Right lobe of liver (tissue), 4 donors: ENCODE results near the gene ARL4C.

ENCODE experiments used
- POLR2A ChIP-seq: fragments of 450-650 bp; IDR thresholded peaks from one replicate; pipeline ENCODE4 v1.6.1; 2017; ENCODE audit warnings: antibody characterized with exemption, mild to moderate bottlenecking
- TF ChIP-seq, protein P1 (sequence below), 4 donors: fragments of 200-600 bp in 3 of 4; fragments of 450-650 bp in 1 of 4; IDR thresholded peaks; one replicate each; pipeline versions ENCODE4 v1.5.1 to v1.8.0; 2016 to 2022; ENCODE audit warnings: antibody characterized with exemption in 4 of 4, mild to moderate bottlenecking in 2 of 4
- donor health status: DM: no; HTN: no; CAD: no.
- donor health status: DM: no; HTN: no; CAD: no.
- donor health status: DM: no; HTN: yes; CAD: no.

DNA sequence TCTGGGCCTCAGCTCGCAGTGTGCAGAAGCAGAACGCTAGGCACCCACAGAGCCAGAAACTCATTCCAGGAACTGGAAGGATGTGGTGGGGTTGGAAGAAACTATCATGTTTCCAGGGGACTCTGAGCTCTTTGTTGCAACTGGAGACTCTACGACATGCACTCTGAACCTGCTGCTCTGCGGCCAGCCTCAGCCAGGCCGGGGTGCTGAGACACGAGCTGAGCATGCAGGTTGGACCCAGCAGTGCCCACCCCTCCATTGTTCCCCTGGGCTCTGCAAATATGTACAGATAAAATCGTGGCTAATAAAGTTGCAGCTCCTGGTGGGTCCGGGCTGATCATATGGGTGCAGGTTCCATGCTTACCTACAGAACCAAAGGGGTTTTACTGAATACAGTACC, 37.6 kb upstream of the ARL4C start:
- TF ChIP-seq, protein P1, sequence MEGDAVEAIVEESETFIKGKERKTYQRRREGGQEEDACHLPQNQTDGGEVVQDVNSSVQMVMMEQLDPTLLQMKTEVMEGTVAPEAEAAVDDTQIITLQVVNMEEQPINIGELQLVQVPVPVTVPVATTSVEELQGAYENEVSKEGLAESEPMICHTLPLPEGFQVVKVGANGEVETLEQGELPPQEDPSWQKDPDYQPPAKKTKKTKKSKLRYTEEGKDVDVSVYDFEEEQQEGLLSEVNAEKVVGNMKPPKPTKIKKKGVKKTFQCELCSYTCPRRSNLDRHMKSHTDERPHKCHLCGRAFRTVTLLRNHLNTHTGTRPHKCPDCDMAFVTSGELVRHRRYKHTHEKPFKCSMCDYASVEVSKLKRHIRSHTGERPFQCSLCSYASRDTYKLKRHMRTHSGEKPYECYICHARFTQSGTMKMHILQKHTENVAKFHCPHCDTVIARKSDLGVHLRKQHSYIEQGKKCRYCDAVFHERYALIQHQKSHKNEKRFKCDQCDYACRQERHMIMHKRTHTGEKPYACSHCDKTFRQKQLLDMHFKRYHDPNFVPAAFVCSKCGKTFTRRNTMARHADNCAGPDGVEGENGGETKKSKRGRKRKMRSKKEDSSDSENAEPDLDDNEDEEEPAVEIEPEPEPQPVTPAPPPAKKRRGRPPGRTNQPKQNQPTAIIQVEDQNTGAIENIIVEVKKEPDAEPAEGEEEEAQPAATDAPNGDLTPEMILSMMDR (IDR thresholded peaks at IDR 0.05) = no peak
- TF ChIP-seq POLR2A = no peak
